HL-60/S4 treated with phorbol 12-myristate 13-acetate at 8.2 ng/mL for 4 days and 3 days (cell line): ENCODE measurements around the gene CUL9.

Experiments
- in situ Hi-C: fragments of 300-500 bp; cut with MboI; formaldehyde crosslinking; loops from 2 replicates; pipeline ENCODE4 v1.15.0; 2022; ENCODE audit warnings: low sequenced_read_pairs

CUL9 gene

GRCh38 chr6:43193929-43194328, 11.9 kb downstream of the CUL9 start:
- in situ Hi-C loops: no loop called here

DNA sequence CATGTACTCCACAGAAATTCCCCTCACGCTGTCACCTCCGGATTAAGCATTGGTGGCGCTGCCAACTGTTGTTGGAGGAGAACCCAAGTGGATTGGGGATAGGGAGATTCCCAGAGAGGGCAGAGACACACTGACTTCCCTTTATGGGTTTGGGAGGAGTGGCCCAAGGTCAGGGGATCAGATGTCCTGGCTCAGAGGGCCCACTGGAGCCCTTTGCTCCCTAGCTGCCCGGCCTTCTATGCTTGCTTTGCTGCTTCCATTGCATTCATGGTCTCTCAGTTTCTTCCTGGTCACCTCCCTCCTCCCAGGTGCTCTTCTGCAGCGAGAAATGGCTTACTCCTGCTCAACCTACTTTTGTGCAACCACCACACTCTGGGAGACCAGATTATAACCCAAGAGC, 14.3 kb downstream of the CUL9 start:
- in situ Hi-C loops: no loop called here

DNA sequence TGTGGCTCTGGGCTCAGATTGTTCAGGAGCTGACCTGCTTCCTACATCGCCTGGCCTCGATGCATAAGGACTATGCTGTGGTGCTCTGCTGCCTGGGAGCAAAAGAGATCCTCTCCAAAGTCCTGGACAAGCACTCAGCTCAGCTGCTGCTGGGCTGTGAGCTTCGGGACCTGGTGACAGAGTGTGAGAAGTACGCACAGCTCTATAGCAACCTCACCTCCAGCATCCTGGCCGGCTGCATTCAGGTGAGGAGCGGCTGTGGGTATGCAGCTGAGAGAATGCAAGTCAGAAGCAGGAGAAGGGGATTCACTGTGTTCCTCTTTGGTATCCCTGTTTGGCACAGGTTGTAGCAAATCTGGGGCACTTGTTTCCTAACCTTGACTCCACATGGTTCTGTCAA, 17.9 kb downstream of the CUL9 start:
- in situ Hi-C loops: no loop called here

DNA sequence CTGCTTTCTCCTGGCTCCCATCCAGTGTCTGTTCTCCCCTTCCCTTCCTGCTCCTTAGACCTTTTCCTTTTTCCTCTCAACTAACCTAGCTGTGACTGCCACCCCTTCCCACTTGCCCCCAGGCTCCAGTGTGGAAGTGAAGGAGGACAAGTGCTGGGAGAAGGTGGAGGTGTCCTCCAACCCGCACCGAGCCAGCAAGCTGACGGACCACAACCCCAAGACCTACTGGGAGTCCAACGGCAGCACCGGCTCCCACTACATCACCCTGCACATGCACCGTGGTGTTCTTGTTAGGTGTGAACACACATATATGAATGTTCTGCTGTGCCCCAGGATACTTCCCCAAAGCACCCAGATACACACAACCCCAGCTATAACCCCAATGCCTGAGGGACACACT, 18.5 kb downstream of the CUL9 start:
- in situ Hi-C loops: no loop called here

DNA sequence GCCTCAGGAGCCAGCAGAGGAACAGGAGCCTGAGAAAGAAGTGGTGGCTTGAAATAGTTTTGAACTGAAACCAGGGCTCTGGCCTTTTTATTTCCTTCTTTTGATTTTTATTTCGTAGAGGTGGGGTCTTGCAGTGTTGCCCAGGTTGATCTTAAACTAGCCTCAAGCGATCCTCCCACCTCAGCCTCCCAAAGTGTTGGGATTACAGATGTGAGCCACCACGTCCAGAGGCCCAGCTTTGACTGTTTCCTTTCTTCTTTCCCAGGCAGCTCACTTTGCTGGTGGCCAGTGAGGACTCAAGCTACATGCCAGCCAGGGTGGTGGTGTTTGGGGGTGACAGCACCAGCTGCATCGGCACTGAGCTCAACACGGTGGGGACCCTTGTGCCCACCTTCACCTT, 20.5 kb downstream of the CUL9 start:
- in situ Hi-C loops: no loop called here

DNA sequence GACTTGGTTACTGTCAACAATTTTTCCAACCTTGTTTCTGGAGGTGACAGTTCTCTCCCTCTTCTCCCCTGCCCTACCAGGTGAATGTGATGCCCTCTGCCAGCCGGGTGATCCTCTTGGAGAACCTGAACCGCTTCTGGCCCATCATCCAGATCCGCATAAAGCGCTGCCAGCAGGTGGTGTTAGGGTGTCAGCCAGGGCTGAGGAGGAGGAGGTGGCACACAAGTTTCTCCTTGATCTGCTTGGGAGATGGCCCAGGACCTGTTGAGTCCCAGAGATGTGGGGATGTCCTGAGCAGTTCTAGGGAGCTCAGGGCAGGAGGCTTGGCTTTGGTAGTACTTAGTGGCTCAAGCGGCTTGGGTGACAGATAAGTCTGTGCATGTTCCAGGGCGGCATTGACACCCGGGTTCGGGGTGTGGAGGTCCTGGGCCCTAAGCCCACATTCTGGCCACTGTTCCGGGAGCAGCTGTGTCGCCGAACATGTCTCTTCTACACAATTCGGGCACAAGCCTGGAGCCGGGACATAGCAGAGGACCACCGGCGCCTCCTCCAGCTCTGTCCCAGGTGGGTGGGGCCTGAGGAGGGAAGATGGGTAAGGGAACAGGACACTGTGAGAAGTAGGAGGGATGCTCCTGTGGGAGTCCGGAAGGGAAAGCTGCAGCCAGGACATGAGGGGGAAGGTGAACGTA, 21.2 kb downstream of the CUL9 start:
- in situ Hi-C loops: no loop called here

DNA sequence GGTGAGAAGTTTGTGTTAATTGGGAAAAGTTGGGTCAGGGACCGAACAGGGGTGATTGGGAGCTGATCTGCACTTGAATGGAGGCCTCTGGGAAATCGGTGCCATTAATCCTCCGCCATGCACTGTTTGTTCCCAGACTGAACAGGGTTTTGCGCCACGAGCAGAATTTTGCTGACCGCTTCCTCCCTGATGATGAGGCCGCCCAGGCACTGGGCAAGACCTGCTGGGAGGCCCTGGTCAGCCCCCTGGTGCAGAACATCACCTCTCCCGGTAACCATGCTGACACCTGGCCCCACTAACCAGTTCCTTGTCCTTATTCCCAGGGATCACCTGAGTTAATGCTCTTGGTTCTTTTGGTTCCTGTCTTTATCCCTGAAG, 21.7 kb downstream of the CUL9 start:
- in situ Hi-C loops: no loop called here

GRCh38 chr6:43204271-43205105, 22.5 kb downstream of the CUL9 start:
- in situ Hi-C loops: no loop called here

DNA sequence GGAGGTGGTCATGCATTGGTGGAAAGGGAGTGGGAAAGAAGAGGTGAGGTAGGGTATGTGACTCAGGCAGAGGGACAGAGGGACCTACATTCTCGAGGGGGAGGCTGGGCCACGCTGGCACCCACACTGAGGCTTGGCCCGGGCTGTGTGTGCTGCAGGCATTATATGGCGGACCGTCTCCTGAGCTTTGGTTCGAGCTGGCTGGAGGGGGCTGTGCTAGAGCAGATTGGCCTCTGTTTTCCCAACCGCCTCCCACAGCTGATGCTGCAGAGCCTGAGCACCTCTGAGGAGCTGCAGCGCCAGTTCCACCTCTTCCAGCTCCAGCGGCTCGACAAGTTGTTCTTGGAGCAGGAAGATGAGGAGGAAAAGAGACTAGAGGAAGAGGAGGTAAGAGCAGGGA, 23.9 kb downstream of the CUL9 start:
- in situ Hi-C loops: no loop called here

DNA sequence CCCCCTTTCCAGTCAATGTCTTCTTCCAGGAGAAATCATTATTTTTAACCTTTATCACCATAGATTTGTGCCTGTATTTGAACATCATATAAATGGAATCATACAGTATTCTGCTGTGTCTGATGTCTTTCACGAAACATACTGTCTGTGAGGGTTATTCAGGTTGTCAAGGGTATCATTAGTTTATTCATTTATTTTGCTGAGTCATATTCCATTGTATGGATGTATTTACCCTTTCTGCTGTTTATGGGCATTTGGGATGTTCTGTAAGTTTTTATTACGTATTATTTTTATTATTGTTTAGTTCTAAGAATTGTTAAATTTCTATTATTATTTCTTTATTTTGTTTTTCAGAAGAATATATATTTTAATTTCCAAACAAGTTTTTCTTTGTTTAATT, 25.3 kb downstream of the CUL9 start:
- in situ Hi-C loops: no loop called here

GRCh38 chr6:43211955-43212354, 30.0 kb downstream of the CUL9 start:
- in situ Hi-C loops: no loop called here

- in situ Hi-C loops: no loop called here
Measured at GRCh38 chr6:43213431-43213830, 31.4 kb downstream of the CUL9 start.

- in situ Hi-C loops: no loop called here
Measured at GRCh38 chr6:43215066-43215465, 33.1 kb downstream of the CUL9 start.

DNA sequence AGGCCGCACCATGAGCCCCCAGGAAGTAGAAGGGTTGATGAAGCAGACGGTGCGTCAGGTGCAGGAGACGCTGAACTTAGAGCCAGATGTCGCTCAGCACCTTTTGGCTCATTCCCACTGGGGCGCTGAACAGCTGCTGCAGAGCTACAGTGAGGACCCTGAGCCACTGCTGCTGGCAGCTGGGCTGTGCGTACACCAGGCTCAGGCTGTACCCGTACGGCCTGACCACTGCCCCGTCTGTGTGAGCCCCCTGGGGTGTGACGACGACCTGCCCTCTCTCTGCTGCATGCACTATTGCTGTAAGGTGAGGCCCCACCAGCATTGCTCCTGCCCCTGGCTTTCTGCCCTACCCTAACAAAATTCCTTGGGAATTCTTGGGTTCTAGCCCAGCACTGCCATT, 34.2 kb downstream of the CUL9 start:
- in situ Hi-C loops: no loop called here

DNA sequence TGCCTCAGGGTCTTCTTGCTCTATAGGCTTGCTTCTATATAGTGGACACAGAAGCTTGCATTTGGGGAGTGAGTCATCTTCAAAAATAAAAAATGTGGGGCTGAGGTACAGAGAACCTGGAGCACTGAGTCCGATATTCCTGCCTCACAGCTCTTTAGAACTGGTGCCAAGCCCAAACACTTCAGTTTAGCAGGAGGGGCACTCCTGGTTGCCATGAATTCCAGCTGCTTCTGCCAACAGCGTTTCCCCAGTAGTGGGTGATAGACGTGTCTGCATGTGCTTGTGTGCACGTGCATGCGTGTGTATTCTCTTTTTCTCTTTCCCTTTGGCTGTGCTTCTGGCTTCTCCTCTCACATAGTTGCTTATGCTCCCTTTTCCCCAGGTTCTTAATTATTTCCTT, 35.4 kb downstream of the CUL9 start:
- in situ Hi-C loops: no loop called here

DNA sequence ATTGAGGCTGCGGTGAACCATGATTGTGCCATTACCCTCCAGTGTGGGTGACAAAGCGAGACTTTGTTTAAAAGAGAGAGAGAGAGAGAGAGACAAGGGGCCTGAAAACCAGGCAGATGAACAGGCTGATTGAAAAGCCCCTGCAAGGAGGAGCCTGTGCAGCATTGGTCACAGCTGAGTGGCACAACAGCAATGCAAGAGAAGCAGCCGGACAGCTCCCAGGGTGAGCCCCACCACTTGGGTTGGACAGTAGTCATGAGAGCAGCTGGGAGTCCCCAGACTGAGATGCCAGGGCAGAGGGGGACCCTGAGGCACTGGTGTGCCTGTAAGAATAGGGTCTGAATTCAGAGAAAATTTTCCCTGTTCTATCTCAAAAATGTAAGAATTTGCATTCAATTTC, 37.1 kb downstream of the CUL9 start:
- in situ Hi-C loops: no loop called here

- in situ Hi-C loops: no loop called here
Measured at GRCh38 chr6:43219814-43220213, 37.8 kb downstream of the CUL9 start.

DNA sequence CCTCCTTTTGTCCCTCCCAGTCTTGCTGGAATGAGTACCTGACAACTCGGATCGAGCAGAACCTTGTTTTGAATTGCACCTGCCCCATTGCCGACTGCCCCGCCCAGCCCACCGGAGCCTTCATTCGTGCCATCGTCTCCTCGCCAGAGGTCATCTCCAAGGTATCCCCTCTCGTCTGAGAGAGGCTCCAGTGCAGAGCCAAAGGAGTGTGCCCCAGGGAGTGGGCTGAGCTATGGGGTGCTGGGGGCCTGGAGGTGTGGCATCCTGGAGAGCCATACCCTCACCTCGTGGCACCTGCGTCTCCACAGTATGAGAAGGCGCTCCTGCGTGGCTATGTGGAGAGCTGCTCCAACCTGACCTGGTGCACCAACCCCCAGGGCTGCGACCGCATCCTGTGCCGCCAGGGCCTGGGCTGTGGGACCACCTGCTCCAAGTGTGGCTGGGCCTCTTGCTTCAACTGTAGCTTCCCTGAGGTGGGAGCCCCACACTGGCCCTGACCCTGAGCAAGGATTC, 38.5 kb downstream of the CUL9 start:
- in situ Hi-C loops: no loop called here

GRCh38 chr6:43221046-43221972, 39.3 kb downstream of the CUL9 start:
- in situ Hi-C loops: no loop called here

DNA sequence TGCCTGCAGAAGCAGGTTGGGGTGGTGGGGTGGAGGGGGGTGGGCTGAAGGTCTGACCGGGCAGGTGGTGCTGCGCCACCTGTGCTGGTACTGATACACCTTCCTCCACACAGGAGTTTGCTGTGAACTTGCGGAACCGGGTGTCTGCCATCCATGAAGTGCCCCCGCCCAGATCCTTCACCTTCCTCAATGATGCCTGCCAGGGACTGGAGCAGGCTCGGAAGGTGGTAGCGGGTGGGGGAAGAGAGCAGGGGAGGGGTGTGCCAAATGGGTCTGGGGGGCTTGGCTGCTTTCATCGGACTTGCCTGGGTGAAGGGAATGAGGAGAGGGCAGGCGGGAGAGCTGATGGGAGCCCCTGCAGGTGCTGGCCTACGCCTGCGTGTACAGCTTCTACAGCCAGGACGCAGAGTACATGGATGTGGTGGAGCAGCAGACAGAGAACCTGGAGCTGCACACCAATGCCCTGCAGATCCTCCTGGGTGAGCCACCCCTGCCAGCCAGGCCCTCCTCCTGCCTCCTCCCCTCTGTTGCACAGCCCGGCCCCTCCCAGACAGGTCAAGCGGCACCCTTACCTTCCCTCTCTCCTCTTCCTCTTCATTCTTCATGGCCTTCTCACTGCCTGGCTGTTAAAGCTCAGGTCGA, 40.5 kb downstream of the CUL9 start:
- in situ Hi-C loops: no loop called here

DNA sequence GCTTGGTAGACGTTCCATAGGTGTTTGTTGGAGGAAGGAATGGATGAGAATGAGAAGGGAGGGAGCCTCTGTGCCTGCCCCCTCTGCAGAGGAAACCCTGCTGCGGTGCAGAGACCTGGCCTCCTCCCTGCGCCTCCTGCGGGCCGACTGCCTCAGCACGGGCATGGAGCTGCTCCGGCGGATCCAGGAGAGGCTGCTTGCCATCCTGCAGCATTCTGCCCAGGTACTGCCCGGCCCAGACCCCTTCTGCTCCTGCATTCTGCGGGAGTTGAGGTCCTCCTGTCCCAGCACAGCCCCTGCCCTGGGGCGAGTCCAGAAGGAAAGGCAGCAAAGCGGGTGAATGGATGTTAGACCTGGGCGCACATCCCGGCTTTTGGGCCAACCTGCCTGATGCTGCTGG, 41.2 kb downstream of the CUL9 start:
- in situ Hi-C loops: no loop called here
